Kidney glomerular epithelial cell (primary cell): ENCODE measurements around the gene TLCD4.
"Not testable (repeated sequence)": the region's sequence is repeated elsewhere in the genome, so short reads cannot be mapped to it uniquely, and the experiment has no call there.

Experiments
- DNase-seq: peaks from one replicate; lab custom pipeline; 2025; lab: John Stamatoyannopoulos, UW

Gene TLCD4

DNA sequence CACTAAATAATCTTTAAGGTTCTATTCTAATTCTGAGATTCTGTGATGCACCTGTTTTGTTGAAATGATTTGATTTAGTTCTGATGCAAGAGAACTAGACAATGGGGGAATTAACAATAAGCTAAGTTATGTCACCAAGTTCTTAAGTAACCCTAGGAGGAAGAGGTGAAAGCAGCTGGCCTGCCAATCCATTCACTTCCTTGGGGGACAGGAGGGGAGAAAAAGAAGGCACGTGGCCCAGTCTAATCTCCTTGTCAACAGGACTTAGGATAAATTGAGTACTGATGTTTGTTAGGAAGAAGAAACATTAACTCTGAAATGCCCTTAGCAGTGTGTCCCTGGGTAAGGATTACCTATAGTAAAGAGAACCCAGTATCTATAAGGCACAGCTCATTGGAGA, 36.9 kb downstream of the TLCD4 start:
- DNase-seq, result no peak

DNA sequence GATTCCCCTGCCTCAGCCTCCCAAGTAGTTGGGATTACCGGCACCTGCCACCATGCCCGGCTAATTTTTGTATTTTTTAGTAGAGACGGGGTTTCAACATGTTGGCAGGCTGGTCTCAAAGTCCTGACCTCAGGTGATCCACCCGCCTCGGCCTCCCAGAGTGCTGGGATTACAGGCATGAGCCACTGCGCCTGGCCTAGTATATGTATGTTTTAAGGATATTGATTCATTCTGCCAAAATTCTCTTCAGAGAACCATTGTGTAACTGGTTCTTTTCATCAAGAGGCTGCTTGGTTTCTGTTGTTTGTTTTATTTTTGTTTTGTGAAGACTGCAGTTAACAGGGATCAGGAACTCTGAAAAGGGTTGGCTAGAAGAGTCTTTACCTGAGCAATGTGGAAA, 48.4 kb downstream of the TLCD4 start:
- not testable (repeated sequence) for DNase-seq
